H7 (cell line): ENCODE data around the gene CTDSPL. TPM values are rescaled to one million over a fixed set of nuclear protein-coding genes. Genes with fewer than 3 reads are reported as not detected.

Experiments
- DNase-seq: peaks from one replicate; pipeline ENCODE4 v3.0.0; 2012
- H3K27me3 ChIP-seq: 2 replicates; pipeline ENCODE4 v1.6.0; 2011; ENCODE audit warnings: mild to moderate bottlenecking, low read length; ENCODE audit not compliant: control insufficient read depth, insufficient read depth
- H3K36me3 ChIP-seq: replicated peaks from 2 replicates; pipeline ENCODE4 v1.5.1; 2011; ENCODE audit warnings: low read length; ENCODE audit not compliant: control insufficient read depth, insufficient read depth
- H3K4me3 ChIP-seq: 2 replicates; pipeline ENCODE4 v1.5.1; 2011; ENCODE audit warnings: low read depth, mild to moderate bottlenecking, control low read depth, low read length, moderate library complexity; ENCODE audit not compliant: insufficient read depth
- total RNA-seq: library from RNA; depleted of rRNA; stranded (reverse); fragments of >200 nt; shearing (Covaris generic); gene quantifications from 2 replicates; pipeline ENCODE4 v1.2.3, GENCODE V29; 2014

The CTDSPL gene
- total RNA-seq, 1 experiment from 2014 or later, result 20.3 TPM

DNA sequence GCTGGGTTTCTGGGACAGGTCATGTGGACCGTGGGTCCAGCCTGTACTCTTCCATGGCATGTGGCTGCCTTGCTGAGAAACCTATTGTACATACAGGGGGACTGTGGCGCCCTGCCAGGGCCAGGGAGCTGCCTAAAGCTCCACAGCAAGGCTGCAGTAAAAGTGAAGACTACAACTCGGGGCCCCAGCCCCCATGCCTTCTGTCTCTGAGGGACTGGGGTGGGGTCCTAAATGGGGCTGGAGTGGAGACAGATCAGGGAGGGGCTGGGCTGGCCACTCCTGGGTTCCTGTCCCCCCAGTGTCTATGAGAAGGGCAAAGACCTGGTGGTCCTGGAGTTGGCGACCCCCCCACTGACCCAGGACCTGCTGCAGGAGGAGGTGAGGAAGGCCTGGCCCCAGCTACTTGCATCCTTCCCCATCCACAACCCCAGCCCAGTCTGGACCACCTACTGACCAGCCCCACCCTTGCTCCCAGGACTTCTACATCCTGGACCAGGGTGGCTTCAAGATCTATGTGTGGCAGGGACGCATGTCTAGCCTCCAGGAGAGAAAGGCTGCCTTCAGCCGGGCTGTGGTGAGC, 136.2 kb downstream of the CTDSPL start:
- no peak for DNase-seq
- Histone ChIP-seq H3K27me3 (peaks cover 10% of the 10 kb centered on the region), H3K4me3 (no peak overlapping the region), H3K36me3 (no peaks in the 10 kb centered on the region)

- no peak for DNase-seq
- Histone ChIP-seq H3K4me3 (no peak overlapping the region), H3K27me3 (peaks cover 7% of the 10 kb centered on the region), H3K36me3 (no peaks in the 10 kb centered on the region)
Observed at GRCh38 chr3:37999836-38000235, 138.2 kb downstream of the CTDSPL start.

- Histone ChIP-seq H3K4me3 (no peak overlapping the region), H3K27me3 (peaks cover 7% of the 10 kb centered on the region), H3K36me3 (no peaks in the 10 kb centered on the region)
- no peak for DNase-seq
Observed at GRCh38 chr3:38000242-38000916, 138.7 kb downstream of the CTDSPL start.

- DNase-seq, result no peak
- Histone ChIP-seq H3K27me3 (peaks cover 7% of the 10 kb centered on the region), H3K4me3 (no peak overlapping the region), H3K36me3 (no peaks in the 10 kb centered on the region)
Observed at GRCh38 chr3:38000965-38001455, 139.3 kb downstream of the CTDSPL start.

- peak; percentile 77 for DNase-seq
- no peak overlapping the region for H3K4me3 ChIP-seq
- H3K27me3 ChIP-seq, result peaks cover 7% of the 10 kb centered on the region
- no peaks in the 10 kb centered on the region; the same call in 1 of the 2 replicates for H3K36me3 ChIP-seq
Observed at GRCh38 chr3:38001456-38002081, 139.9 kb downstream of the CTDSPL start.

GRCh38 chr3:38002291-38002876, 140.7 kb downstream of the CTDSPL start:
- H3K4me3 ChIP-seq, result no peak overlapping the region
- H3K27me3 ChIP-seq, result peaks cover 7% of the 10 kb centered on the region
- DNase-seq, result no peak
- H3K36me3 ChIP-seq, result peaks cover 1% of the 10 kb centered on the region; the same call in 1 of the 2 replicates

GRCh38 chr3:38002940-38003339, 141.3 kb downstream of the CTDSPL start:
- peaks cover 2% of the 10 kb centered on the region; the same call in 1 of the 2 replicates for H3K36me3 ChIP-seq
- DNase-seq, result no peak
- H3K4me3 ChIP-seq, result no peak overlapping the region
- peaks cover 7% of the 10 kb centered on the region for H3K27me3 ChIP-seq

DNA sequence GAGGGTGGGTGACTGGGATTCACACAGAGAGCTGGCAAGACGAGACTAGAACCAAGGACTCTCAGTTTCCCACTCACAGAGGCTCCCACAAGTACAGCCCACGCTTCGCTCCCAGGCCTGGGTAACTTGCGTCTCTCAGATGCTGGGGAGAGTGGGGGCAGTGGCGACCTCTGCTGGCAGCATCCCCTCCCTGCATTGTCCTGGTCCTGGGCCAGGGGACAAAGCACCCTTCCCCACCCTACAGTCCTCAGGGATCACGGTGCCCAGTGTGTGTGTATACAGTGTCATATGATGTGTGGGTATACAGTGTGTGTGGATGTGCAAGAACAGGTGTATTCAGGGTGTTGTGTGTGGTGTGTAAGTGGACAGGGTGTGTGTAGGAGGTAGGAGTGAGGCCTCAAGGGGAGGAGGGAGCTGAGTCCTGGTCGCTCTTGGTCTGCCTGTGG, 141.7 kb downstream of the CTDSPL start:
- H3K4me3 ChIP-seq, result no peak overlapping the region
- peak; percentile 95 for DNase-seq
- peaks cover 4% of the 10 kb centered on the region for H3K27me3 ChIP-seq
- peaks cover 3% of the 10 kb centered on the region; the same call in 1 of the 2 replicates for H3K36me3 ChIP-seq

GRCh38 chr3:38003817-38004414, 142.2 kb downstream of the CTDSPL start:
- H3K36me3 ChIP-seq, result peaks cover 3% of the 10 kb centered on the region; the same call in 1 of the 2 replicates
- DNase-seq, result peak; percentile 53
- no peaks in the 10 kb centered on the region for H3K27me3 ChIP-seq
- H3K4me3 ChIP-seq, result no peak overlapping the region

DNA sequence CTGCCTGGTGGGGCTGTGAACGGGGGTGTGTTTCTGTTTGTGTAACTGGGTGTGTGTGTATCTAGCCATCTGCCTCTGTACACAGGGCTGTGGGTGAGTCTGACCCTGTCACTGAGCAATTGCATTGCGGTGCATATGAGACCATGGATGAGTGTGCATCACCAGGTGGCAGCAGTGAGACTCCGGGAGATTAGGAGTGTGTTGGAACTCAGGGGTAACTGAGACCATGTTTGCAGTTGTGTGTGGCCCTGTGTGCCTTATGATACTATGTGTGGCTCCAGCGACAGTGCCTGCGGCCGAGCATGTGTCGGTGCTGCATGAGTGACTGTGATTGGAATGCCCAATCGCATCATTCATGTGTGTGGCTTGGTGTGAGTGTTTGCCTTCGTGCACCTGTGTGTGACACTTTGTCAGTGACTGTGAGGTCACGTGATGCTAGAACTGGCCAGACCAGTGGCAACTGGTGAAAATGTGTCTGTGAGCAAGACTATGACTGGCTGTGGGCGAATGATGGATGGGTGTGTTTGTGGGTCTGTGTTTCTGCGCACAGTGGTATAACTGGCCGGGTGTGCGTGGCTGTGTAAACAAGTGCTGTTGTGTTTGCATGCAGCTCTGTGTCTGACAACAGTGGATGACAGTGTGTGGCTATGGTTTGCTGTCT, 142.9 kb downstream of the CTDSPL start:
- Histone ChIP-seq H3K4me3 (no peak overlapping the region), H3K27me3 (no peaks in the 10 kb centered on the region), H3K36me3 (peaks cover 3% of the 10 kb centered on the region; the same call in 1 of the 2 replicates)
- peak; percentile 81 for DNase-seq

- peaks cover 3% of the 10 kb centered on the region; the same call in 1 of the 2 replicates for H3K36me3 ChIP-seq
- H3K4me3 ChIP-seq, result no peak overlapping the region
- H3K27me3 ChIP-seq, result no peaks in the 10 kb centered on the region
- DNase-seq, result no peak
Observed at GRCh38 chr3:38005076-38006020, 143.7 kb downstream of the CTDSPL start.

DNA sequence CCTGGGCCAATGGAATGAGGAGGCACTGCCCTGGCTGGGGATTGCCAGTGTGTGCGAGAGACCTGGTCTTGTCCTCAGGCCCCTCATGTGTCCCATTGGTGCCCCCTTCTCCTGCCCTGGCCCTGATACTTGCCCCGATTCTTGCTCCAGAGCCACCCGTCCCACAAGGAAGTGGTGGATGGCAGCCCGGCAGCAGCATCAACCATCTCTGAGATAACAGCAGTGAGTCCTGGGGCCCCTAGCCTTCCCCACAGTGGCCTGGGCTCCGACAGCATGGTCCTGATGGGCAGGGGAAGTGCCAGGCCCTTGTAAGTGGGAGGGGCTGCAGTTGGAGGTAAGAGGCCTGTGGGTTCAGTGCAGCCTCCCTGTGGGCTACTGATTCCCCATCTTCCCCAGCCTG, 144.4 kb downstream of the CTDSPL start:
- Histone ChIP-seq H3K27me3 (no peaks in the 10 kb centered on the region), H3K4me3 (no peak overlapping the region), H3K36me3 (peaks cover 3% of the 10 kb centered on the region; the same call in 1 of the 2 replicates)
- no peak for DNase-seq

GRCh38 chr3:38006445-38006995, 144.8 kb downstream of the CTDSPL start:
- peaks cover 3% of the 10 kb centered on the region; the same call in 1 of the 2 replicates for H3K36me3 ChIP-seq

More at GRCh38 chr3:38006445-38006995, 144.8 kb downstream of the CTDSPL start:
- Histone ChIP-seq H3K4me3 (no peak overlapping the region), H3K27me3 (no peaks in the 10 kb centered on the region)
- DNase-seq, result no peak
